ENCODE measurements around the gene FBXW5. TPM values are rescaled to one million over a fixed set of nuclear protein-coding genes. Genes with fewer than 3 reads are reported as not detected.

FBXW5 gene
- total and polyA plus RNA-seq, 8 donors, result 56.2 to 117 (median 64.1) TPM

DNA sequence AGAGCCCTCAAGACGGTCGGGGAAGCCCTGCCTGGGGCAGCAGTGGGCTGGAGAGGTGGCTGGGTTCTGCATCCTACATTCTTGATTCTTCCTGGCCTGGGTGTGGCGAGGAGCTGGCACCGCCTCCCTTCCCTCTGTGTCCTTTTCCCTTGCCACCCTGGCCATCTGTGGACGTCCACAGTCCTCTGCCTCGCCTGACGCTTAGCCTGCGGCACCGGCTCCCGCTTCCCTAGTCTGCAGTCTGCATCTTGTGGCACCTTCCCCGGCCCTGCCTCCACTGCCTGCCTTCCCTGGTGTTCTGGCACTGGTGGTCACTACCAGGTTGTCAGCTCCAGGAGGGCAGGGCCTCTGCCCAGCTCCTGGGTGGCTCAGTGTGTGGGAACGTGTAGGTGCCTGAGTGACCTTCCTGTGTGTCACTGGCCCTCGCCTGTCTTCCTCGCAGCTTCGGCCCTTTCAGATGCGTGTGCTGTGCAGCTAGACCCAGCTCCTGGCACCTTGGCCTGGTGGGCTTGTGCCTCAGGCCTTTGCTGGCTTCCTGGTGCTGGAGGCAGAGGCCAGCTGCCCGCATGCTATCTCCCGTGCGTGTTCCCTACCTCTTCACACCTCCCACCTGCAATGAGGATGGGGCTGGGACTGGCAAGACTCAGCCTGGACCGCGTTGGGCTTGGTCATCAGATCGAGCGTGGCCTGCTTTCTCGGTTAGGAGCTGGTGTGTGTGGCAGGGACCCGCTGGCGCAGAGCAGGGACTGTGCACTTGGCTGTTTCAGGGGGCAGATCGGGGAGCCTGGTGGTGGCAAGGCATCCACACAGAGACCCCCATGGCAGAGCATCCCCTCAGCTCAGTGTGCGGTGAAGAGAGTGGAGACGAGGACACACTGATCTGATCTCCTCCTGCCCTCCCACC, 37.3 kb downstream of the FBXW5 start:
- ATAC-seq (no peak), DNase-seq (peak in 1 of 6 donors; percentile 73), FAIRE-seq (no peak)
- no peaks in the 10 kb centered on the region for H3K27me3 ChIP-seq
- H3K36me3 ChIP-seq, result peaks cover 0 to 9% (median 0%) of the 10 kb centered on the region in 3 donors
- intact Hi-C loops (cut with DNase I), result no loop called here
- no peaks in the 10 kb centered on the region for H3K9me3 ChIP-seq
- H3K4me1 ChIP-seq, result peaks cover 10 to 16% (median 12%) of the 10 kb centered on the region in 3 donors
- no peak overlapping the region for H3K27ac ChIP-seq
- WGBS, 2 donors, result 96% methylated on average over 29 of the region's 29 CpGs
- H3K4me3 ChIP-seq, result no peak overlapping the region
- TF ChIP-seq, protein P1, sequence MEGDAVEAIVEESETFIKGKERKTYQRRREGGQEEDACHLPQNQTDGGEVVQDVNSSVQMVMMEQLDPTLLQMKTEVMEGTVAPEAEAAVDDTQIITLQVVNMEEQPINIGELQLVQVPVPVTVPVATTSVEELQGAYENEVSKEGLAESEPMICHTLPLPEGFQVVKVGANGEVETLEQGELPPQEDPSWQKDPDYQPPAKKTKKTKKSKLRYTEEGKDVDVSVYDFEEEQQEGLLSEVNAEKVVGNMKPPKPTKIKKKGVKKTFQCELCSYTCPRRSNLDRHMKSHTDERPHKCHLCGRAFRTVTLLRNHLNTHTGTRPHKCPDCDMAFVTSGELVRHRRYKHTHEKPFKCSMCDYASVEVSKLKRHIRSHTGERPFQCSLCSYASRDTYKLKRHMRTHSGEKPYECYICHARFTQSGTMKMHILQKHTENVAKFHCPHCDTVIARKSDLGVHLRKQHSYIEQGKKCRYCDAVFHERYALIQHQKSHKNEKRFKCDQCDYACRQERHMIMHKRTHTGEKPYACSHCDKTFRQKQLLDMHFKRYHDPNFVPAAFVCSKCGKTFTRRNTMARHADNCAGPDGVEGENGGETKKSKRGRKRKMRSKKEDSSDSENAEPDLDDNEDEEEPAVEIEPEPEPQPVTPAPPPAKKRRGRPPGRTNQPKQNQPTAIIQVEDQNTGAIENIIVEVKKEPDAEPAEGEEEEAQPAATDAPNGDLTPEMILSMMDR (IDR thresholded peaks at IDR 0.05), result no peak

DNA sequence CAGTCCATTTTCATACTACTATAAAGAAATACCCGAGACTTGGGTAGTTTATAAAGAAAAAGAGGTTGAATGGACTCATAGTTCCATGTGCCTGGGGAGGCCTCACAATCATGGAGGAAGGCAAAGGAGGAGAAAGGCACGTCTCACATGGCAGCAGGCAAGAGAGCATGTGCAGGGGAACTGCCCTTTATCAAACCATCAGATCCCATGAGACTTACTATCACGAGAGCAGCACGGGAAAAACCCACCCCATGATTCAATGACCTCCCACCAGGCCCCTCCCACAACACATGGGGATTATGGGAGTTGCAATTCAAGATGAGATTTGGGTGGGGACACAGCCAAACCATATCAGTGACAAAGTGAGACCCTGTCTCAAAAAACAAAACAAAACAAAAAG, 38.3 kb downstream of the FBXW5 start:
- intact Hi-C loops (cut with DNase I), result no loop called here
- H3K4me3 ChIP-seq, result no peak overlapping the region
- DNase-seq, result no peak
- no peak for ATAC-seq
- WGBS, 2 donors, result 78 to 79% methylated on average over 4 of the region's 4 CpGs
- H3K27ac ChIP-seq, result no peak overlapping the region
- TF ChIP-seq, protein P1 (IDR thresholded peaks at IDR 0.05), result no peak
- no peaks in the 10 kb centered on the region for H3K9me3 ChIP-seq
- peaks cover 16 to 26% (median 22%) of the 10 kb centered on the region in 3 donors for H3K4me1 ChIP-seq
- peaks cover 0 to 9% (median 0%) of the 10 kb centered on the region in 3 donors for H3K36me3 ChIP-seq
- FAIRE-seq, result no peak
- H3K27me3 ChIP-seq, result no peaks in the 10 kb centered on the region

DNA sequence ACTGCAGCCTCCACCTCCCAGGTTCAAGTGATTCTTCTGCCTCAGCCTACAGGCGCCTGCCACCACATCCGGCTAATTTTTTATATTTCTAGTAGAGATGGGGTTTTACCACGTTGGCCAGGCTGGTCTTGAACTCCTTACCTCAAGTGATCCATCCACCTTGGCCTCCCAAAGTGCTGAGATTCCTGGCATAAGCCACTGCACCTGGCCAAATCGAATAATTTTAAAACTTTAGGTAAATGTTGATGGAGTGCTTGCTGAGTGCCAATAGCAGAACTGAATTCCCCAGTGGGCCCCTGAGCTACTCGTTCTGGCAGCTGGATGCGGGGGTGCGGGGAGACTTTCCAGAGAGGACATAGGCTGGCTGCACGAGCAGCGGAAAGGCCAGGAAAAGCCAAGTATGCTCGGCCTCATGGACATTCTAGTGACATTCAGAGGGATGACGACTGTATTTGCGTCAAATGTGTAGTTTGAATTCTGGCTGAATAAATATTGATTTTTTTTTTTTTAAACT, 41.4 kb downstream of the FBXW5 start:
- Histone ChIP-seq H3K4me3 (peak overlapping the region in 1 of 4 donors; percentile 7), H3K9me3 (no peaks in the 10 kb centered on the region), H3K36me3 (peaks cover 0 to 3% (median 0%) of the 10 kb centered on the region in 3 donors), H3K27ac (peak overlapping the region; percentile 67 to 94 (median 82)), H3K27me3 (no peaks in the 10 kb centered on the region), H3K4me1 (peaks cover 16 to 35% (median 24%) of the 10 kb centered on the region in 3 donors)
- TF ChIP-seq, protein P1 (IDR thresholded peaks at IDR 0.05), result no peak
- peak; percentile 53 to 75 (median 68) for DNase-seq
- ATAC-seq, result peak; percentile 49 to 80 (median 59)
- FAIRE-seq, result no peak
- 35 to 38% methylated on average over 12 of the region's 12 CpGs for WGBS, 2 donors
- intact Hi-C loops (cut with DNase I), result no loop called here

DNA sequence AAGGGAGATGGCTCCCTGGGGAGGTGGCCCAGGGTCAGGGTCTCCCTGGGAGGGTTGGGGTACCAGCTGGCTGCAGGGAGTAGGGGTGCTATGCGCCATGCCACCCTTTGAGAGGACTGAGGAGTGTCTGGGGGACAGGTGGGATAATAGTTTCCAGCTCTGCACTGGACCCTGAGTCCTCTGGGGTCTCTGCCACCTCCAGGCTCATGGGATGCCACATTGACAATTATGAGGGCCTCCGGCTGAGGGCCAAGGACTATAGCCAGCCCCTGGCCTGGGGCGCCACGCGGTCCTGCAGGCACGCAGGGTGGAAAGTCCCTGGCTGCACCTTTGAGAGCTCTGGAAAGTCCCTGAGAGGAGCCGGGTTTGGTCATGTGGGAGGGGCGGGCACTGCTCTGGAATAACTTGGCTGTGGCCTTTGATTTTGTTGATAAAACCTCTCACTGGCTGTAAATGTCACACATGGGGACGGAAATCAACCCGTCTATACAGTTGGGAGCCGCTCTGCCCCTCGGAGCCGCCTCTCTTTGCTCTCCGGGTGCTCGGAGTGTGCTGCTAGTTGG, 42.2 kb downstream of the FBXW5 start:
- intact Hi-C loops (cut with DNase I), result no loop called here
- Histone ChIP-seq H3K27me3 (no peaks in the 10 kb centered on the region), H3K27ac (peak overlapping the region; percentile 67 to 94 (median 82)), H3K4me3 (peak overlapping the region in 1 of 4 donors; percentile 7), H3K36me3 (no peaks in the 10 kb centered on the region), H3K4me1 (peaks cover 16 to 36% (median 24%) of the 10 kb centered on the region in 3 donors), H3K9me3 (no peaks in the 10 kb centered on the region)
- no peak for FAIRE-seq
- 8 to 11% methylated on average over 15 of the region's 15 CpGs for WGBS, 2 donors
- TF ChIP-seq, protein P1 (IDR thresholded peaks at IDR 0.05), result no peak
- ATAC-seq, result peak; percentile 85 to 92 (median 89)
- DNase-seq, result peak; percentile 80 to 93 (median 85)
